Activated CD8-positive, alpha-beta T cell treated with anti-CD3 and anti-CD28 coated beads, Interleukin-2, amount 10 ng/mL, durations not matched to agents 7 days and 5 days (primary cell): ENCODE data around the gene MANSC1. TPM values are rescaled to one million over a fixed set of nuclear protein-coding genes. Genes with fewer than 3 reads are reported as not detected.

ENCODE experiments used
- ATAC-seq: fragments of 150-1000 bp; cut with Tn5 transposase; one replicate; pipeline ENCODE4 v1.10.0; 2021; ENCODE audit warnings: moderate library complexity
- CTCF ChIA-PET: fragments of 350-600 bp; sonication (Branson Sonifier 250); formaldehyde crosslinking; loops from one replicate; lab custom pipeline; 2021; ENCODE audit warnings: antibody characterized with exemption; lab: Charles Lee
- POLR2A ChIA-PET: fragments of 350-600 bp; sonication (Branson Sonifier 250); formaldehyde crosslinking; loops from one replicate; lab custom pipeline; 2021; ENCODE audit warnings: antibody characterized with exemption; lab: Charles Lee
- DNase-seq: peaks from one replicate; pipeline ENCODE4 v3.0.0-alpha.2; 2020
- H3K27ac Mint-ChIP-seq: one replicate; pipeline ENCODE4 v1.8.0; 2021; ENCODE audit warnings: mild to moderate bottlenecking, mixed read lengths
- H3K27me3 Mint-ChIP-seq: one replicate; pipeline ENCODE4 v1.8.0; 2021; ENCODE audit warnings: low read depth, mixed read lengths
- H3K36me3 Mint-ChIP-seq: one replicate; pipeline ENCODE4 v1.8.0; 2021; ENCODE audit warnings: low read depth, mixed read lengths
- H3K4me1 Mint-ChIP-seq: one replicate; pipeline ENCODE4 v1.8.0; 2021; ENCODE audit warnings: low read depth, mixed read lengths
- H3K4me3 Mint-ChIP-seq: one replicate; pipeline ENCODE4 v1.8.0; 2021; ENCODE audit warnings: mild to moderate bottlenecking, mixed read lengths
- H3K9me3 Mint-ChIP-seq: one replicate; pipeline ENCODE4 v1.8.0; 2022; ENCODE audit warnings: mixed read lengths; ENCODE audit not compliant: insufficient read depth
- total RNA-seq, 2 experiments: library from RNA; stranded (reverse); gene quantifications; one replicate each; pipeline ENCODE4 v1.2.3, GENCODE V29; 2021

MANSC1 gene
- total RNA-seq, 2 experiments from 2014 or later: 0.13 TPM; not detected in 1

DNA sequence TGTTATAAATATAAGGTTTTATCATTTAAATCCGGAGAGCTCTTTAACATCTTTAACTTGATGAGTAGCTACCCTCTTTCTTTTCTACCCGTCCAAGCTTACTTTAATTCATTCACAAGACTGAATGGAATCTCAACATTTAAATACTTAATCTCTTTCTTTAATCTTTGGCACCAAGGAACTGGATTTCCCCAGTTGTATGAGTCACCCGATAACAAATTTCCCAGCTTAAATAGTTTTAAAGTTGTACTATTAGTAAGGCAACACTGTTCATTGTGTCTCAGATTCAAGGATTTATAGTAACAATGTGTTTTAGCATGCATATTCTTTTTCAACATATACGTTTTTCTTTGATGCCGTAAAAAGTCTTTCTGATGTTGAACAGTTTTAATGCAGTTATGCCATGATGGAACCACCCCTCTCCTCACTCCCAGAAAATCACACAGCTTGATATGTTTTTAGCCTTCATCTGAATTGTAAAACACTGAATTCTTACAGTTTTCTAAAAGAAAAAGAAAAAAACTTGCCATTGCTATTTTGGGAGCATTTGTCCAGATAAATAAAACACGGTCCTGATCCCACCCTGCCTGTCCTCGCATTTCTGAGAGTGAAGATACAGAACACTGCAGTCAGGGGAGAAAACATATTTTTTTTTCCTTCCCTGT lies 67.1 kb downstream of the MANSC1 start:
- Mint-ChIP-seq H3K27me3 (peaks cover 22% of the 10 kb centered on the region), H3K9me3 (no peaks in the 10 kb centered on the region), H3K36me3 (no peaks in the 10 kb centered on the region), H3K4me1 (no peaks in the 10 kb centered on the region), H3K4me3 (no peak overlapping the region), H3K27ac (no peak overlapping the region)
- POLR2A ChIA-PET: no interaction called here
- no peak for ATAC-seq
- CTCF ChIA-PET: no interaction called here
- DNase-seq: no peak

GRCh38 chr12:12282202-12282601 lies 67.8 kb downstream of the MANSC1 start:
- no peak overlapping the region for H3K27ac Mint-ChIP-seq
- H3K9me3 Mint-ChIP-seq: no peaks in the 10 kb centered on the region
- ChIA-PET POLR2A (no interaction called here), CTCF (no interaction called here)
- no peaks in the 10 kb centered on the region for H3K36me3 Mint-ChIP-seq
- H3K4me3 Mint-ChIP-seq: no peak overlapping the region
- DNase-seq: no peak
- H3K4me1 Mint-ChIP-seq: no peaks in the 10 kb centered on the region
- ATAC-seq: no peak
- H3K27me3 Mint-ChIP-seq: peaks cover 22% of the 10 kb centered on the region

GRCh38 chr12:12281134-12281533 lies 68.9 kb downstream of the MANSC1 start:
- Mint-ChIP-seq H3K4me3 (no peak overlapping the region), H3K27me3 (peaks cover 25% of the 10 kb centered on the region), H3K9me3 (no peaks in the 10 kb centered on the region), H3K4me1 (no peaks in the 10 kb centered on the region), H3K27ac (no peak overlapping the region), H3K36me3 (no peaks in the 10 kb centered on the region)
- ChIA-PET CTCF (no interaction called here), POLR2A (no interaction called here)
- no peak for DNase-seq
- ATAC-seq: no peak

DNA sequence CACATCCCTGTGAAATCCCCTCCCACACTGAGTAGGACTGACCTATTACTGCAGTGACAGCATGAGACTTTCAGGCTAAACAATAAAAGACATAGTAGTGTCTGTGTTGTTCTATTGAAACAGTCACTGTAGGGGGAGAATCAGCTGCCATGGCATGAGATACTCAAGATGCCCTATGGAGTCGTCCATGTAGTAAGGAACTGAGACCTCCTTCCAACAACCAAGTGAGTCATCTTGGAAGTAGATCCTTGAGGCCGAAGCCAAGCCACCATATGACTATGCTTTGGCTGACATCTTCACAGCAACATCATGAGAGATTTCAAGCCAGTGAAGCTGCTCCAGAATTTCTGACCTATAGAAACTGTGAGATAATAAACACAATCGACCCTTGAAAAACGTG lies 71.1 kb downstream of the MANSC1 start:
- DNase-seq: no peak
- Mint-ChIP-seq H3K36me3 (peaks cover 2% of the 10 kb centered on the region), H3K27me3 (peaks cover 25% of the 10 kb centered on the region), H3K4me1 (no peaks in the 10 kb centered on the region), H3K9me3 (no peaks in the 10 kb centered on the region), H3K4me3 (no peak overlapping the region), H3K27ac (no peak overlapping the region)
- ChIA-PET CTCF (no interaction called here), POLR2A (no interaction called here)
- no peak for ATAC-seq

Other genes starting within 250 kb of the MANSC1 start
- gene LRP6, start 83.2 kb downstream of the MANSC1 start, total RNA-seq: under 1 TPM; 0.08 to 0.37 TPM
- gene BORCS5, start 6.8 kb upstream of the MANSC1 start, total RNA-seq: 10 to 100 TPM; 18.8 to 21.2 TPM
- 10 to 100 TPM; 17.4 to 19.0 TPM for gene DUSP16, start 212.6 kb upstream of the MANSC1 start, total RNA-seq